Smooth muscle cell (in vitro differentiated cells): ENCODE results near the gene NGDN. TPM values are rescaled to one million over a fixed set of nuclear protein-coding genes. Genes with fewer than 3 reads are reported as not detected.

Experiments used
- DNase-seq: peaks from one replicate; lab custom pipeline; 2025; ENCODE audit not compliant: unreplicated experiment; lab: John Stamatoyannopoulos, UW
- H2AFZ ChIP-seq: fragments of 200-600 bp; sonication (generic); 2 replicates; pipeline ENCODE4 v1.6.0; 2016; ENCODE audit warnings: antibody characterized with exemption, low read depth, mild to moderate bottlenecking
- H3F3A ChIP-seq: fragments of 200-600 bp; sonication (generic); 2 replicates; pipeline ENCODE4 v1.6.0; 2017; ENCODE audit warnings: antibody characterized with exemption, low read depth
- H3K27ac ChIP-seq: fragments of 200-600 bp; sonication (generic); 2 replicates; pipeline ENCODE4 v1.5.1; 2016; ENCODE audit warnings: low read depth, mild to moderate bottlenecking
- H3K27me3 ChIP-seq: fragments of 200-600 bp; sonication (generic); 2 replicates; pipeline ENCODE4 v1.6.1; 2016; ENCODE audit warnings: low read depth, mild to moderate bottlenecking
- H3K36me3 ChIP-seq: fragments of 200-600 bp; sonication (generic); 2 replicates; pipeline ENCODE4 v1.5.1; 2016; ENCODE audit warnings: low read depth
- H3K4me1 ChIP-seq: fragments of 200-600 bp; sonication (generic); 2 replicates; pipeline ENCODE4 v1.5.1; 2016; ENCODE audit warnings: low read depth
- H3K4me2 ChIP-seq: fragments of 200-600 bp; sonication (generic); 2 replicates; pipeline ENCODE4 v1.6.0; 2016; ENCODE audit warnings: mild to moderate bottlenecking
- H3K4me3 ChIP-seq: fragments of 200-600 bp; sonication (generic); 2 replicates; pipeline ENCODE4 v1.5.1; 2016; ENCODE audit warnings: mild to moderate bottlenecking
- H3K79me2 ChIP-seq: fragments of 200-600 bp; sonication (generic); 2 replicates; pipeline ENCODE4 v1.6.0; 2016; ENCODE audit warnings: low read depth, mild to moderate bottlenecking
- H3K9ac ChIP-seq: fragments of 200-600 bp; sonication (generic); 2 replicates; pipeline ENCODE4 v1.6.0; 2016; ENCODE audit warnings: low read depth
- H3K9me3 ChIP-seq: fragments of 200-600 bp; sonication (generic); replicated peaks from 2 replicates; pipeline ENCODE4 v1.5.1; 2016; ENCODE audit warnings: low read depth
- H4K20me1 ChIP-seq: fragments of 200-600 bp; sonication (generic); 2 replicates; pipeline ENCODE4 v1.6.0; 2016; ENCODE audit warnings: low read depth
- CTCF ChIP-seq: fragments of 200-600 bp; sonication (generic); IDR thresholded peaks from 2 replicates; pipeline ENCODE4 v1.5.1; 2017; ENCODE audit warnings: borderline replicate concordance, mild to moderate bottlenecking, antibody characterized with exemption; ENCODE audit not compliant: insufficient read depth, poor library complexity, severe bottlenecking
- WGBS: methylation state at CpG from one replicate; pipeline ENCODE4 v1.1.7; 2016; ENCODE audit warnings: low lambda C conversion rate; 5-methylcytosine and 5-hydroxymethylcytosine counted together
- polyA plus RNA-seq: library from polyadenylated mRNA; unstranded; fragments of >200 nt; fragmentation: Nextera tagmentation; extraction: Ambion mirVana; gene quantifications from 2 replicates; pipeline ENCODE4 v1.2.1, GENCODE V29; 2016
- total RNA-seq: library from RNA; depleted of rRNA; stranded (reverse); fragments of >200 nt; gene quantifications from 2 replicates; pipeline ENCODE4 v1.2.3, GENCODE V29; 2014

NGDN gene
- total and polyA plus RNA-seq, 2 experiments from 2014 or later = 52.0 to 58.0 TPM

GRCh38 chr14:23468704-23469126 is 788 bp upstream of the NGDN start:
- Histone ChIP-seq H3F3A (no peaks in the 10 kb centered on the region), H3K4me1 (peaks cover 4% of the 10 kb centered on the region), H3K9me3 (no peaks in the 10 kb centered on the region), H3K27me3 (no peaks in the 10 kb centered on the region), H3K4me3 (peak overlapping the region; percentile 52), H3K27ac (no peak overlapping the region), H2AFZ (peak overlapping the region; percentile 98), H3K4me2 (peak overlapping the region; percentile 83), H3K9ac (no peak overlapping the region), H3K79me2 (peaks cover 16% of the 10 kb centered on the region), H3K36me3 (no peaks in the 10 kb centered on the region), H4K20me1 (no peaks in the 10 kb centered on the region)
- WGBS = 82% methylated on average over 15 of the region's 15 CpGs
- DNase-seq = no peak
- TF ChIP-seq CTCF = no peak

GRCh38 chr14:23469906-23470403 is 452 bp downstream of the NGDN start:
- peak overlapping the region; percentile 85 for H3K4me2 ChIP-seq
- peaks cover 2% of the 10 kb centered on the region for H3K36me3 ChIP-seq
- peaks cover 16% of the 10 kb centered on the region for H3K79me2 ChIP-seq
- peak overlapping the region; percentile 52 for H2AFZ ChIP-seq
- H4K20me1 ChIP-seq = no peaks in the 10 kb centered on the region
- H3K4me1 ChIP-seq = peaks cover 4% of the 10 kb centered on the region
- H3K27ac ChIP-seq = peak overlapping the region; percentile 88
- H3K27me3 ChIP-seq = no peaks in the 10 kb centered on the region
- no peak for DNase-seq
- 10% methylated on average over 11 of the region's 11 CpGs for WGBS
- no peak for TF ChIP-seq CTCF
- H3K9ac ChIP-seq = peak overlapping the region; percentile 97
- H3K9me3 ChIP-seq = no peaks in the 10 kb centered on the region
- peak overlapping the region; percentile 70 for H3K4me3 ChIP-seq
- no peaks in the 10 kb centered on the region for H3F3A ChIP-seq

GRCh38 chr14:23470947-23471346 is 1.4 kb downstream of the NGDN start:
- Histone ChIP-seq H3K4me1 (peaks cover 4% of the 10 kb centered on the region), H3K9ac (no peak overlapping the region), H2AFZ (no peak overlapping the region), H4K20me1 (no peaks in the 10 kb centered on the region), H3K9me3 (no peaks in the 10 kb centered on the region), H3K36me3 (peaks cover 12% of the 10 kb centered on the region), H3K27ac (no peak overlapping the region), H3K4me2 (no peak overlapping the region), H3K27me3 (no peaks in the 10 kb centered on the region), H3K4me3 (no peak overlapping the region), H3F3A (no peaks in the 10 kb centered on the region), H3K79me2 (peaks cover 16% of the 10 kb centered on the region)
- DNase-seq = no peak
- TF ChIP-seq CTCF = no peak
- 97% methylated on average over 1 of the region's 1 CpG for WGBS

GRCh38 chr14:23478109-23478759 is 8.7 kb downstream of the NGDN start:
- no peak overlapping the region for H3K27ac ChIP-seq
- peak; percentile 84 for TF ChIP-seq CTCF
- no peaks in the 10 kb centered on the region for H3K27me3 ChIP-seq
- H3K4me2 ChIP-seq = no peak overlapping the region
- no peak overlapping the region for H3K9ac ChIP-seq
- DNase-seq = no peak
- peaks cover 3% of the 10 kb centered on the region for H3K4me1 ChIP-seq
- no peaks in the 10 kb centered on the region for H3K79me2 ChIP-seq
- WGBS = 50% methylated on average over 5 of the region's 5 CpGs
- peaks cover 40% of the 10 kb centered on the region for H4K20me1 ChIP-seq
- H3K4me3 ChIP-seq = no peak overlapping the region
- peaks cover 12% of the 10 kb centered on the region for H3K36me3 ChIP-seq
- H3K9me3 ChIP-seq = no peaks in the 10 kb centered on the region
- no peak overlapping the region for H2AFZ ChIP-seq
- no peaks in the 10 kb centered on the region for H3F3A ChIP-seq
